Hepatocyte (in vitro differentiated cells): ENCODE data around the gene TBC1D5.

Experiments
- EZH2 ChIP-seq: fragments of 200-600 bp; sonication (generic); IDR thresholded peaks from 2 replicates; pipeline ENCODE4 v1.6.1; 2016; ENCODE audit warnings: antibody characterized with exemption, mild to moderate bottlenecking, borderline replicate concordance
- EZH2phosphoT487 ChIP-seq: fragments of 200-600 bp; sonication (generic); IDR thresholded peaks from one replicate; pipeline ENCODE4 v1.6.1; 2018; ENCODE audit warnings: antibody characterized with exemption, mild to moderate bottlenecking, low read depth, moderate library complexity; ENCODE audit not compliant: unreplicated experiment, severe bottlenecking
- TF ChIP-seq, protein P1 (sequence below): fragments of 200-600 bp; sonication (generic); IDR thresholded peaks from 2 replicates; pipeline ENCODE4 v1.5.1; 2016; ENCODE audit warnings: antibody characterized with exemption, mild to moderate bottlenecking; ENCODE audit not compliant: poor library complexity

DNA sequence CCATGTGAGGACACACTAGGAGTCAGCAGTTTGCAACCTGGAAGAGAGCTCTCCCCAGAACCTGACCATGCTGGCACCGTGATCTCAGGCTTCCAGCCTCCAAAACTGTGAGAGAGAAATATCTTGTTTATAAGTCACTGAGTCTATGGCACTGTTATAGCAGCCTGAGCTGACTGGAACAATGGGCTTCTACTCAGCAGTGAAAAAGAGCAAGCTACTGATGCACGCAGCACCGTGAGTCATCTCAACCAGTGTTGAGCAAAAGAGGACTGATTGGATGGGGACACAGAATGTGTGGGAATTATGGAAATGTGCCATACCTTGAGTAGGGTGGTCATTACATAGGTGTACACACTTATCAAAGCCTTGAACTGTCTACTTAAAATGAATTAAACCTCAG is 627.2 kb downstream of the TBC1D5 start:
- TF ChIP-seq, protein P1, sequence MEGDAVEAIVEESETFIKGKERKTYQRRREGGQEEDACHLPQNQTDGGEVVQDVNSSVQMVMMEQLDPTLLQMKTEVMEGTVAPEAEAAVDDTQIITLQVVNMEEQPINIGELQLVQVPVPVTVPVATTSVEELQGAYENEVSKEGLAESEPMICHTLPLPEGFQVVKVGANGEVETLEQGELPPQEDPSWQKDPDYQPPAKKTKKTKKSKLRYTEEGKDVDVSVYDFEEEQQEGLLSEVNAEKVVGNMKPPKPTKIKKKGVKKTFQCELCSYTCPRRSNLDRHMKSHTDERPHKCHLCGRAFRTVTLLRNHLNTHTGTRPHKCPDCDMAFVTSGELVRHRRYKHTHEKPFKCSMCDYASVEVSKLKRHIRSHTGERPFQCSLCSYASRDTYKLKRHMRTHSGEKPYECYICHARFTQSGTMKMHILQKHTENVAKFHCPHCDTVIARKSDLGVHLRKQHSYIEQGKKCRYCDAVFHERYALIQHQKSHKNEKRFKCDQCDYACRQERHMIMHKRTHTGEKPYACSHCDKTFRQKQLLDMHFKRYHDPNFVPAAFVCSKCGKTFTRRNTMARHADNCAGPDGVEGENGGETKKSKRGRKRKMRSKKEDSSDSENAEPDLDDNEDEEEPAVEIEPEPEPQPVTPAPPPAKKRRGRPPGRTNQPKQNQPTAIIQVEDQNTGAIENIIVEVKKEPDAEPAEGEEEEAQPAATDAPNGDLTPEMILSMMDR: no peak
- TF ChIP-seq EZH2phosphoT487 (no peak), EZH2 (no peak)
